H1 (cell line): Measurements from ENCODE around the gene CWH43. TPM values are rescaled to one million over a fixed set of nuclear protein-coding genes. Genes with fewer than 3 reads are reported as not detected.

Experiments
- CTCF ChIA-PET: fragments of 300-600 bp; sonication (Branson Sonifier 250); formaldehyde crosslinking; loops from one replicate; lab custom pipeline; 2021; ENCODE audit not compliant: partially characterized antibody; lab: Charles Lee
- POLR2A ChIA-PET: fragments of 300-600 bp; sonication (Branson Sonifier 250); formaldehyde crosslinking; loops from one replicate; lab custom pipeline; 2021; ENCODE audit warnings: inconsistent platforms; ENCODE audit not compliant: partially characterized antibody; lab: Charles Lee
- DNase-seq, 2 experiments: peaks; one replicate each; pipeline versions ENCODE4 v3.0.0 to v3.0.0-alpha.2; 2010 to 2022; ENCODE audit warnings: low spot score in 2 of 2, low read depth in 1 of 2, mixed read lengths in 1 of 2
- FAIRE-seq: peaks from 2 replicates; lab custom pipeline; 2011; peaks lifted over from hg19 to GRCh38; lab: Jason Lieb, UNC
- H2AFZ ChIP-seq: 2 replicates; pipeline ENCODE4 v1.8.1; 2012; ENCODE audit warnings: low read length, inconsistent platforms
- H2AK5ac ChIP-seq: 2 replicates; pipeline ENCODE4 v1.6.1; 2013; ENCODE audit warnings: low read depth, low read length
- H2BK120ac ChIP-seq: replicated peaks from 2 replicates; pipeline ENCODE3; 2013; ENCODE audit warnings: low read depth, low read length, inconsistent platforms
- H2BK12ac ChIP-seq: 2 replicates; pipeline ENCODE4 v1.6.1; 2013; ENCODE audit warnings: low read depth, low read length
- H2BK15ac ChIP-seq: 2 replicates; pipeline ENCODE4 v1.6.1; 2013; ENCODE audit warnings: low read length
- H2BK20ac ChIP-seq: 2 replicates; pipeline ENCODE4 v1.6.1; 2013; ENCODE audit warnings: low read length
- H2BK5ac ChIP-seq: 2 replicates; pipeline ENCODE4 v1.6.1; 2013; ENCODE audit warnings: low read depth, low read length
- H3K14ac ChIP-seq: 2 replicates; pipeline ENCODE4 v1.6.1; 2013; ENCODE audit warnings: inconsistent platforms; ENCODE audit not compliant: insufficient read length
- H3K18ac ChIP-seq: 2 replicates; pipeline ENCODE4 v1.6.1; 2013; ENCODE audit warnings: low read length; ENCODE audit errors: extremely low read depth
- H3K23ac ChIP-seq: 2 replicates; pipeline ENCODE4 v1.6.1; 2013; ENCODE audit warnings: inconsistent platforms; ENCODE audit not compliant: insufficient read length
- H3K23me2 ChIP-seq: 2 replicates; pipeline ENCODE4 v1.6.1; 2013; ENCODE audit warnings: low read depth, low read length
- H3K27ac ChIP-seq: 2 replicates; pipeline ENCODE4 v1.6.1; 2011; ENCODE audit warnings: low read depth, low read length, inconsistent platforms
- H3K27me3 ChIP-seq, 4 experiments: replicated peaks in 1 of 4; 1 replicate in 1 of 4; 2 replicates in 3 of 4; pipeline versions ENCODE4 v1.6.1 to v1.8.1; 2011 to 2013; ENCODE audit warnings: low read length in 3 of 4, mild to moderate bottlenecking in 3 of 4, inconsistent platforms in 2 of 4, mixed read lengths in 2 of 4, moderate library complexity in 1 of 4; ENCODE audit not compliant: control insufficient read depth in 3 of 4, insufficient read depth in 3 of 4; ENCODE audit errors: extremely low read depth in 1 of 4
- H3K36me3 ChIP-seq, 4 experiments: 2 replicates each; pipeline versions ENCODE4 v1.6.1 to v1.8.1; 2011 to 2013; ENCODE audit warnings: mild to moderate bottlenecking in 4 of 4, low read length in 3 of 4, moderate library complexity in 2 of 4, control low read depth in 1 of 4, inconsistent platforms in 1 of 4; ENCODE audit not compliant: insufficient read depth in 4 of 4, control insufficient read depth in 2 of 4
- H3K4ac ChIP-seq: replicated peaks from 2 replicates; pipeline ENCODE3; 2013; ENCODE audit warnings: low read length, low read depth, mixed read lengths, inconsistent platforms; ENCODE audit not compliant: insufficient read length
- H3K4me1 ChIP-seq, 4 experiments: replicated peaks in 1 of 4; 1 replicate in 1 of 4; 2 replicates in 3 of 4; pipeline versions ENCODE4 v1.6.1 to v1.8.1; 2011 to 2013; ENCODE audit warnings: low read length in 3 of 4, inconsistent platforms in 2 of 4, mixed read lengths in 1 of 4; ENCODE audit not compliant: insufficient read depth in 4 of 4, control insufficient read depth in 3 of 4
- H3K4me2 ChIP-seq, 2 experiments: 2 replicates each; pipeline versions ENCODE4 v1.6.1 to v1.8.1; 2011 to 2013; ENCODE audit warnings: low read depth in 2 of 2, low read length in 2 of 2, control low read depth in 1 of 2, inconsistent platforms in 1 of 2, mild to moderate bottlenecking in 1 of 2; ENCODE audit not compliant: insufficient read depth in 1 of 2
- H3K4me3 ChIP-seq, 4 experiments: fragments of 200-600, 300-600 bp in 1 of 4; sonication (generic), shearing (Covaris generic), sonication (Bioruptor Twin) in 1 of 4; 2 replicates each; pipeline versions ENCODE4 v1.5.1 to v1.8.1; 2011 to 2016; ENCODE audit warnings: low read length in 4 of 4, low read depth in 3 of 4, control low read depth in 2 of 4, inconsistent platforms in 2 of 4, mild to moderate bottlenecking in 2 of 4, mixed read lengths in 1 of 4, moderate library complexity in 1 of 4; ENCODE audit not compliant: insufficient read depth in 2 of 4; ENCODE audit errors: extremely low read depth in 1 of 4
- H3K56ac ChIP-seq: replicated peaks from 2 replicates; pipeline ENCODE3; 2013; ENCODE audit warnings: low read depth, mild to moderate bottlenecking, mixed read lengths, low read length, inconsistent platforms; ENCODE audit not compliant: insufficient read length
- H3K79me1 ChIP-seq: 2 replicates; pipeline ENCODE4 v1.6.1; 2013; ENCODE audit warnings: low read depth, low read length, control low read depth
- H3K79me2 ChIP-seq, 2 experiments: 2 replicates each; pipeline versions ENCODE4 v1.6.1 to v1.8.1; 2012 to 2013; ENCODE audit warnings: low read length in 2 of 2, mild to moderate bottlenecking in 2 of 2, inconsistent platforms in 1 of 2; ENCODE audit not compliant: insufficient read depth in 2 of 2, control insufficient read depth in 1 of 2
- H3K9ac ChIP-seq, 4 experiments: replicated peaks in 1 of 4; 1 replicate in 1 of 4; 2 replicates in 3 of 4; pipeline versions ENCODE4 v1.6.1 to v1.8.1; 2011 to 2013; ENCODE audit warnings: low read depth in 3 of 4, low read length in 3 of 4, control low read depth in 2 of 4, mild to moderate bottlenecking in 2 of 4, moderate library complexity in 2 of 4, inconsistent platforms in 1 of 4; ENCODE audit errors: extremely low read depth in 1 of 4
- H3K9me3 ChIP-seq, 2 experiments: 2 replicates each; pipeline versions ENCODE4 v1.6.1 to v1.8.1; 2012 to 2013; ENCODE audit warnings: mild to moderate bottlenecking in 2 of 2, moderate library complexity in 2 of 2, control low read depth in 1 of 2, inconsistent platforms in 1 of 2, low read depth in 1 of 2, low read length in 1 of 2, mixed read lengths in 1 of 2; ENCODE audit not compliant: insufficient read depth in 2 of 2
- H4K20me1 ChIP-seq, 2 experiments: replicated peaks in 1 of 2; 2 replicates each; pipeline versions ENCODE3 to v1.8.1; 2011 to 2013; ENCODE audit warnings: inconsistent platforms in 2 of 2, low read length in 2 of 2, mild to moderate bottlenecking in 1 of 2; ENCODE audit not compliant: insufficient read depth in 2 of 2, control insufficient read depth in 1 of 2
- H4K5ac ChIP-seq: 2 replicates; pipeline ENCODE4 v1.6.1; 2013; ENCODE audit warnings: low read length, low read depth, mixed read lengths, inconsistent platforms; ENCODE audit not compliant: insufficient read length
- H4K8ac ChIP-seq: 2 replicates; pipeline ENCODE4 v1.8.0; 2013; ENCODE audit warnings: mild to moderate bottlenecking, moderate library complexity, low read length, inconsistent platforms; ENCODE audit not compliant: insufficient read depth; ENCODE audit errors: extremely low read depth
- H4K91ac ChIP-seq: replicated peaks from 2 replicates; pipeline ENCODE3; 2013; ENCODE audit warnings: low read length, mixed read lengths, inconsistent platforms; ENCODE audit not compliant: insufficient read length
- GABPA ChIP-seq: IDR thresholded peaks from 2 replicates; pipeline ENCODE4 v1.6.1; 2011; ENCODE audit warnings: mild to moderate bottlenecking, low read length, moderate library complexity, borderline replicate concordance; ENCODE audit not compliant: insufficient read depth
- HDAC2 ChIP-seq, 2 experiments: fragments of 300-600 bp in 1 of 2; sonication (generic) in 1 of 2; IDR thresholded peaks; 2 replicates each; pipeline ENCODE4 v1.6.1; 2011 to 2012; ENCODE audit warnings: low read depth in 2 of 2, low read length in 2 of 2, mild to moderate bottlenecking in 2 of 2, moderate library complexity in 2 of 2, borderline replicate concordance in 1 of 2, inconsistent platforms in 1 of 2
- JUND ChIP-seq: IDR thresholded peaks from 2 replicates; pipeline ENCODE4 v1.6.1; 2011; ENCODE audit warnings: mild to moderate bottlenecking, improper control_type of control experiment, low read length
- MAX ChIP-seq: IDR thresholded peaks from 2 replicates; pipeline ENCODE4 v1.6.1; 2012; ENCODE audit warnings: inconsistent platforms
- SUZ12 ChIP-seq: fragments of 200-600 bp; sonication (generic); IDR thresholded peaks from 2 replicates; pipeline ENCODE4 v1.6.1; 2012; ENCODE audit warnings: mild to moderate bottlenecking, inconsistent platforms, low read length, moderate library complexity, mixed read lengths
- TEAD4 ChIP-seq: IDR thresholded peaks from 2 replicates; pipeline ENCODE4 v1.6.1; 2012; ENCODE audit warnings: low read depth, low read length, inconsistent platforms, mixed read lengths
- WGBS, 2 experiments: shearing (Covaris generic) in 1 of 2; methylation state at CpG; one replicate each; pipeline versions ENCODE4 v1.1.6 to v1.1.7; 2013 to 2015; ENCODE audit warnings: low lambda C conversion rate in 2 of 2, mixed read lengths in 2 of 2, inconsistent platforms in 1 of 2, low coverage in 1 of 2, missing lambda C conversion rate in 1 of 2; ENCODE audit not compliant: insufficient replicate concordance in 2 of 2, insufficient coverage in 1 of 2, insufficient read length in 1 of 2; ENCODE audit errors: extremely low coverage in 1 of 2, missing lambda C conversion rate in 1 of 2; 5-methylcytosine and 5-hydroxymethylcytosine counted together
- polyA plus RNA-seq, 7 experiments: library from polyadenylated mRNA; depleted of rRNA in 3 of 7; stranded (reverse) in 5 of 7; unstranded in 2 of 7; fragments of >200 nt in 5 of 7; fragments of 200-250 nt in 2 of 7; gene quantifications; 1 replicate in 5 of 7; 2 replicates in 1 of 7; 4 replicates in 1 of 7; pipeline versions ENCODE4 v1.2.1 to v1.2.3, GENCODE V29; 2011 to 2013; ENCODE audit warnings: missing spikeins in 2 of 7, mixed read lengths in 2 of 7
- total RNA-seq: library from RNA; stranded (reverse); fragmentation: NEBNext Ultra II Directional; extraction: Animal tissue kit (Norgen Biotek cat#: 25700); gene quantifications from 2 replicates; pipeline ENCODE4 v1.2.1, GENCODE V29; 2021

CWH43 gene
- total and polyA plus RNA-seq, 2 of the 8 experiments (the other 6 are each of a cell fraction or from before 2014, with no cell fraction given), result not detected

DNA sequence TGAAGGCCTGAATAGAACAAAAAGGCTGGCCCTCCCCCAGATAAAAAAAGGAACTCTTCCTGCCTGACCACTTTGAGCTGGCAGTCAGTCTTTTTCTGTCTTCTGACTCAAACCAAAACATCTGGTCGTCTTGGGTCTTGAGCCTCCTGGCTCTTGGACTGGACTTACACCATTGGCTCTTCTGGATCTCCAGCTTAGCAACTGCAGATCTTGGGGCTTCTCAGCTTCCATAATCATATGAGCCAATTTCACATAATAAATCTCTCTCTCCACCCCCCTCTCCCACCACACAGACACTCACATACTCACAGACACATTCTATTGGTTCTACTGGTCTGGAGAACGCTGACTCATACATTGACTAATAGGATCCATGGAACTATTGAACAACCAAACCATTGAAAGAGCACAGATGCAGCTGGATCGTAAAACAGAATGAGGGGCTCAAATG is 15.6 kb upstream of the CWH43 start:
- FAIRE-seq, result no peak
- H4K8ac ChIP-seq, result no peak overlapping the region
- H4K91ac ChIP-seq, result no peak overlapping the region
- H2BK120ac ChIP-seq, result no peak overlapping the region
- no peak overlapping the region for H3K4me3 ChIP-seq
- H3K27ac ChIP-seq, result no peak overlapping the region
- H3K56ac ChIP-seq, result no peak overlapping the region
- ChIA-PET CTCF (interaction anchor here (0.7 kb wide), 1 partner anchor 309 kb away, joined by 4 read pairs; no protein-coding TSS in a partner anchor), POLR2A (no interaction called here)
- H3K79me1 ChIP-seq, result no peaks in the 10 kb centered on the region
- H3K9ac ChIP-seq, result no peak overlapping the region
- H3K9me3 ChIP-seq, result no peaks in the 10 kb centered on the region
- no peak overlapping the region for H4K5ac ChIP-seq
- H2BK5ac ChIP-seq, result no peak overlapping the region
- H2AFZ ChIP-seq, result no peak overlapping the region
- no peaks in the 10 kb centered on the region for H3K36me3 ChIP-seq
- DNase-seq, result no peak
- H2BK20ac ChIP-seq, result no peak overlapping the region
- H2BK12ac ChIP-seq, result no peak overlapping the region
- no peaks in the 10 kb centered on the region for H3K79me2 ChIP-seq
- no peak for TF ChIP-seq HDAC2 (IDR thresholded peaks at IDR 0.05; ENCODE audit: borderline replicate concordance in 1 of 2, low read depth in 2 of 2, low read length in 2 of 2)
- TF ChIP-seq SUZ12, result no peak
- no peak for TF ChIP-seq TEAD4
- no peak for TF ChIP-seq MAX
- no peak for TF ChIP-seq JUND
- no peak for TF ChIP-seq GABPA
- H3K27me3 ChIP-seq, result no peaks in the 10 kb centered on the region
- no peak overlapping the region for H3K4ac ChIP-seq
- 89% methylated on average over 3 of the region's 3 CpGs; no CpG with 5 or more reads in 1 of the 2 experiments for WGBS, 2 experiments
- no peaks in the 10 kb centered on the region for H4K20me1 ChIP-seq
- H3K4me1 ChIP-seq, result no peaks in the 10 kb centered on the region
- H2BK15ac ChIP-seq, result no peak overlapping the region
- no peak overlapping the region for H2AK5ac ChIP-seq
- no peak overlapping the region for H3K18ac ChIP-seq
- H3K14ac ChIP-seq, result no peak overlapping the region
- no peak overlapping the region for H3K4me2 ChIP-seq
- no peaks in the 10 kb centered on the region for H3K23me2 ChIP-seq
- H3K23ac ChIP-seq, result no peak overlapping the region
